Ovary (tissue), 3 donors: ENCODE results near the gene FBXO42.

Experiments used
- CTCF ChIP-seq, 3 donors: fragments of 450-650 bp in 2 of 3; fragments of 200-600 bp in 1 of 3; IDR thresholded peaks; one replicate each; pipeline versions ENCODE4 v1.5.1 to v1.8.0; 2016 to 2022; ENCODE audit warnings: antibody characterized with exemption in 3 of 3, mild to moderate bottlenecking in 1 of 3
- POLR2A ChIP-seq: fragments of 450-650 bp; IDR thresholded peaks from one replicate; pipeline ENCODE4 v1.6.1; 2017; ENCODE audit warnings: antibody characterized with exemption, mild to moderate bottlenecking, moderate library complexity
- donor health status: DM: no; HTN: no; CAD: no.

GRCh38 chr1:16298653-16299052, 53.6 kb downstream of the FBXO42 start:
- no peak for TF ChIP-seq CTCF (IDR thresholded peaks at IDR 0.05)
- no peak for TF ChIP-seq POLR2A
